HEK293T (cell line): Measurements from ENCODE around the gene CAPN2.

Source experiments
- ELF4 ChIP-seq: fragments of 450-650 bp; IDR thresholded peaks from 2 replicates; pipeline ENCODE4 v1.6.1; 2017; ENCODE audit warnings: antibody characterized with exemption
- FOXK2 ChIP-seq: fragments of 450-650 bp; IDR thresholded peaks from 2 replicates; pipeline ENCODE4 v1.6.1; 2016; ENCODE audit warnings: mild to moderate bottlenecking
- HDGF ChIP-seq: fragments of 450-650 bp; IDR thresholded peaks from 2 replicates; pipeline ENCODE4 v1.6.1; 2017; ENCODE audit warnings: antibody characterized with exemption, borderline replicate concordance
- L3MBTL2 ChIP-seq: fragments of 450-650 bp; conservative IDR thresholded peaks from 2 replicates; pipeline ENCODE4 v1.6.1; 2016; ENCODE audit warnings: mild to moderate bottlenecking
- NFRKB ChIP-seq: fragments of 450-650 bp; IDR thresholded peaks from 2 replicates; pipeline ENCODE4 v1.6.1; 2016; ENCODE audit warnings: mild to moderate bottlenecking, moderate library complexity
- PKNOX1 ChIP-seq: fragments of 450-650 bp; IDR thresholded peaks from 2 replicates; pipeline ENCODE4 v1.6.1; 2016
- SP1 ChIP-seq: fragments of 450-650 bp; IDR thresholded peaks from 2 replicates; pipeline ENCODE4 v1.6.1; 2017
- SUZ12 ChIP-seq: fragments of 450-650 bp; IDR thresholded peaks from 2 replicates; pipeline ENCODE4 v1.6.1; 2016; ENCODE audit warnings: mild to moderate bottlenecking
- TARDBP ChIP-seq: fragments of 450-650 bp; IDR thresholded peaks from 2 replicates; pipeline ENCODE4 v1.6.1; 2016
- ZNF384 ChIP-seq: fragments of 450-650 bp; IDR thresholded peaks from 2 replicates; pipeline ENCODE4 v1.6.1; 2016

- TF ChIP-seq NFRKB (no peak), FOXK2 (no peak), ELF4 (no peak), SP1 (no peak), L3MBTL2 (no peak), PKNOX1 (no peak), ZNF384 (no peak), HDGF (no peak), TARDBP (no peak), SUZ12 (no peak)
Observed at GRCh38 chr1:223765719-223766340, 53.5 kb downstream of the CAPN2 start.
